OCI-LY7 (cell line): ENCODE data around the gene RLF.

ENCODE experiments used
- EZH2phosphoT487 ChIP-seq: fragments of 200-600 bp; sonication (generic); IDR thresholded peaks from 2 replicates; pipeline ENCODE4 v1.6.1; 2018; ENCODE audit warnings: low read depth, borderline replicate concordance, mild to moderate bottlenecking, mixed run types, antibody characterized with exemption, low read length, moderate library complexity, mixed read lengths
- TF ChIP-seq, protein P1 (sequence below): fragments of 200-600 bp; sonication (generic); conservative IDR thresholded peaks from 2 replicates; pipeline ENCODE4 v1.5.1; 2014; ENCODE audit warnings: mild to moderate bottlenecking, antibody characterized with exemption, low read length, moderate library complexity, mixed read lengths

DNA sequence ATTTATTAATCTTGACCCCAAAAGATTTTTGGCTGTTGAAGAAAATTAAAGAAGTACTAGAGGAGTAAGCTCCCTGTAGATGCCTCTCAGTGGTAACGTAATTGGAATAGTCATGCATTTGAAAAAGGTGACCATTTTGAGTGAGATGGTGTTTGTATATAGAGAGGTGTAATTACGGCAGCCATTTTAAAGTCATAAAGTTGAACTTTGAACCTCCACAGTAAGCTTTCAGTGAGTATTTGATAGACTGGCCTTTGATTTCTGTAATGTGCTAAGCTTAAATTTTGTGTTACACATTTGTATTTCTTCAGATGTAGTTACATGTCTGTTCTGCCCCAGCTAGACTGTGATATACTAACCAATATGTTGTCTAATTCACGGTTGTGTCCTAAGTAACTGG lies 65.0 kb downstream of the RLF start:
- TF ChIP-seq, protein P1, sequence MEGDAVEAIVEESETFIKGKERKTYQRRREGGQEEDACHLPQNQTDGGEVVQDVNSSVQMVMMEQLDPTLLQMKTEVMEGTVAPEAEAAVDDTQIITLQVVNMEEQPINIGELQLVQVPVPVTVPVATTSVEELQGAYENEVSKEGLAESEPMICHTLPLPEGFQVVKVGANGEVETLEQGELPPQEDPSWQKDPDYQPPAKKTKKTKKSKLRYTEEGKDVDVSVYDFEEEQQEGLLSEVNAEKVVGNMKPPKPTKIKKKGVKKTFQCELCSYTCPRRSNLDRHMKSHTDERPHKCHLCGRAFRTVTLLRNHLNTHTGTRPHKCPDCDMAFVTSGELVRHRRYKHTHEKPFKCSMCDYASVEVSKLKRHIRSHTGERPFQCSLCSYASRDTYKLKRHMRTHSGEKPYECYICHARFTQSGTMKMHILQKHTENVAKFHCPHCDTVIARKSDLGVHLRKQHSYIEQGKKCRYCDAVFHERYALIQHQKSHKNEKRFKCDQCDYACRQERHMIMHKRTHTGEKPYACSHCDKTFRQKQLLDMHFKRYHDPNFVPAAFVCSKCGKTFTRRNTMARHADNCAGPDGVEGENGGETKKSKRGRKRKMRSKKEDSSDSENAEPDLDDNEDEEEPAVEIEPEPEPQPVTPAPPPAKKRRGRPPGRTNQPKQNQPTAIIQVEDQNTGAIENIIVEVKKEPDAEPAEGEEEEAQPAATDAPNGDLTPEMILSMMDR, result no peak
- TF ChIP-seq EZH2phosphoT487, result no peak
